ENCODE data around the gene IFNA5. TPM values are rescaled to one million over a fixed set of nuclear protein-coding genes. Genes with fewer than 3 reads are reported as not detected.

Gene IFNA5
- polyA plus RNA-seq, 4 donors = not detected

DNA sequence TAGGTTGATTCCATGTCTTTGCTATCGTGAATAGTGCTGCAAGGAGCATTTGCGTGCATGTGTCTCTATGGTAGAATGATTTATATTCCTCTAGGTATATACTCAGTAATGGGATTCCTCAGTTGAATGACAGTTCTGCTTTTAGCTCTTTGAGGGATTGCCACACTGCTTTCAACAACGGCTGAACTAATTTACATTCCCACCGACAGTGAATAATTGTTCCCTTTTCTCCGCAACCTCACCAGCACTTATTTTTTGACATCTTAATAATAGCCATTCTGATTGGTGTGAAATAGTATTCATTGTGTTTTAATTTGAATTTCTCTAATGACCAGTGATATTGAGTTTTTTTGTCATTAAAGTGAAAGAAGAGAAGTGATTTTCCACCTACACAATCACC lies 18.5 kb downstream of the IFNA5 start:
- Histone ChIP-seq H3K27me3 (ENCODE audit: control insufficient read depth in 3 of 3, insufficient read depth in 3 of 3, low read length in 3 of 3) (peaks cover 0 to 2% (median 0%) of the 10 kb centered on the region in 3 donors), H3K4me1 (ENCODE audit: control insufficient read depth in 3 of 3, insufficient read depth in 2 of 3, low read depth in 1 of 3, low read length in 2 of 3) (no peaks in the 10 kb centered on the region), H3K27ac (ENCODE audit: low read depth in 1 of 3, low read length in 2 of 3) (no peak overlapping the region), H3K9me3 (ENCODE audit: control insufficient read depth in 2 of 2, insufficient read depth in 1 of 2, low read depth in 1 of 2, low read length in 1 of 2) (no peaks in the 10 kb centered on the region), H3K4me3 (ENCODE audit: low read depth in 1 of 3, low read length in 3 of 3) (no peak overlapping the region), H3K36me3 (ENCODE audit: control insufficient read depth in 3 of 3, insufficient read depth in 2 of 3, low read depth in 1 of 3, low read length in 3 of 3) (no peaks in the 10 kb centered on the region)
- DNase-seq (no peak), FAIRE-seq (no peak)
- 76 to 93% (median 88%) methylated on average over 5 of the region's 5 CpGs for WGBS, 3 donors

DNA sequence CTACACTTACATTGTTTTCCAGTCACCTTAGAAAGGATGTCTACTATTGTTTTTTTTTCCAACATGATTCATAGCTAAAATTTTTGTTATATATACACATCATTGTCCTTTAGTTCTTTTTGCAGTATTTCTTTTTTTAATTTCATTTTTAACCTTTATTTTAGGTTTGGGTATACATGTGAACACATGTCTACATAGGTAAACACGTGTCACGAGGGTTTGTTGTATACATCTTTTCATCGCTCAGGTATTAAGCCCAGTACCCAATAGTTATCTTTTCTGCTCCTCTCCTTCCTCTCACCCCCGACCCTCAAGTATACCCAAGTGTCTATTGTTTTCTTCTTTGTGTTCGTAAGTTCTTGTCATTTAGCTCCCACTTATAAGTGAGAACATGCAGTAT lies 19.0 kb downstream of the IFNA5 start:
- no peak overlapping the region for H3K27ac ChIP-seq (ENCODE audit: low read depth in 1 of 3, low read length in 2 of 3)
- peaks cover 0 to 2% (median 0%) of the 10 kb centered on the region in 3 donors for H3K27me3 ChIP-seq (ENCODE audit: control insufficient read depth in 3 of 3, insufficient read depth in 3 of 3, low read length in 3 of 3)
- DNase-seq (no peak), FAIRE-seq (no peak)
- no peak overlapping the region for H3K4me3 ChIP-seq (ENCODE audit: low read depth in 1 of 3, low read length in 3 of 3)
- H3K36me3 ChIP-seq (ENCODE audit: control insufficient read depth in 3 of 3, insufficient read depth in 2 of 3, low read depth in 1 of 3, low read length in 3 of 3) = no peaks in the 10 kb centered on the region
- H3K9me3 ChIP-seq (ENCODE audit: control insufficient read depth in 2 of 2, insufficient read depth in 1 of 2, low read depth in 1 of 2, low read length in 1 of 2) = no peaks in the 10 kb centered on the region
- WGBS, 3 donors = 86 to 95% (median 89%) methylated on average over 5 of the region's 5 CpGs
- no peaks in the 10 kb centered on the region for H3K4me1 ChIP-seq (ENCODE audit: control insufficient read depth in 3 of 3, insufficient read depth in 2 of 3, low read depth in 1 of 3, low read length in 2 of 3)

DNA sequence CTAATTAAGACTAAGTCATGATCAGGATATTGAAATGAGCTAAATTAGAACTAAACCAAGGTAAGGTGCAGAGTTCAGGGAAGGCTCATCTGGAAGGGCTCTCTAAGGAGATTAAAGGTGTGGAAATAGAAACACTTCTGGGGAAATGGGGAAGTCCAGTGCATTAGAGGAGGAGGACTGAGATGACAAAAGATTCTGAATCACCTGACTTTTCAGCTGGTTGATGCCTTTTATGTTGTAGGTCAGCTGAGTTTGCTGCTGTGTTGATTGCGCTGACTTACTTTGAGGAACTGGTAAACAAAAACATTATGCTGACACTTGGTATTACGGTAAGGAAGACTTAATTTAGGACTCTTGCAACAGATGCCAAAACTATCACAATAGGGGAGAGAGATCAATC lies 23.8 kb downstream of the IFNA5 start:
- Histone ChIP-seq H3K4me1 (ENCODE audit: control insufficient read depth in 3 of 3, insufficient read depth in 2 of 3, low read depth in 1 of 3, low read length in 2 of 3) (no peaks in the 10 kb centered on the region), H3K27me3 (ENCODE audit: control insufficient read depth in 3 of 3, insufficient read depth in 3 of 3, low read length in 3 of 3) (no peaks in the 10 kb centered on the region), H3K4me3 (ENCODE audit: low read depth in 1 of 3, low read length in 3 of 3) (no peak overlapping the region), H3K27ac (ENCODE audit: low read depth in 1 of 3, low read length in 2 of 3) (no peak overlapping the region), H3K36me3 (ENCODE audit: control insufficient read depth in 3 of 3, insufficient read depth in 2 of 3, low read depth in 1 of 3, low read length in 3 of 3) (no peaks in the 10 kb centered on the region), H3K9me3 (ENCODE audit: control insufficient read depth in 2 of 2, insufficient read depth in 1 of 2, low read depth in 1 of 2, low read length in 1 of 2) (no peaks in the 10 kb centered on the region)
- 61 to 87% (median 81%) methylated on average over 2 of the region's 2 CpGs for WGBS, 3 donors
- FAIRE-seq = no peak
- DNase-seq = no peak

DNA sequence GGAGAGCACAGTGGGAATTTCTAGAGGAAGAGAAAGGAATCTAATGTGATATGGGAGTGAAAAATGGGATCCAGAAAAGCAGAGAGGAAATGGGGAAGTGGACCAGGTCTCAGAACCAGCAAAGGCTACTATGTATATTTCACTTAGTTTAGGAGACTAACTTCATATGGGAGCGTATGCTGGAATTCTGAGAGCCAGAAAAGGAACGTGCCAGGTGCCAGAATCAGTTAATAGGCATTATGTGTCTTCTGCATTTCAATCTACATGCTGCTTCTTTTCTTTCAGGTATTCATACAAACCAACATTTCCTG lies 36.8 kb downstream of the IFNA5 start:
- Histone ChIP-seq H3K4me1 (ENCODE audit: control insufficient read depth in 3 of 3, insufficient read depth in 2 of 3, low read depth in 1 of 3, low read length in 2 of 3) (no peaks in the 10 kb centered on the region), H3K4me3 (ENCODE audit: low read depth in 1 of 3, low read length in 3 of 3) (no peak overlapping the region), H3K9me3 (ENCODE audit: control insufficient read depth in 2 of 2, insufficient read depth in 1 of 2, low read depth in 1 of 2, low read length in 1 of 2) (no peaks in the 10 kb centered on the region), H3K27ac (ENCODE audit: low read depth in 1 of 3, low read length in 2 of 3) (no peak overlapping the region), H3K27me3 (ENCODE audit: control insufficient read depth in 3 of 3, insufficient read depth in 3 of 3, low read length in 3 of 3) (no peaks in the 10 kb centered on the region), H3K36me3 (ENCODE audit: control insufficient read depth in 3 of 3, insufficient read depth in 2 of 3, low read depth in 1 of 3, low read length in 3 of 3) (no peaks in the 10 kb centered on the region)
- FAIRE-seq (no peak), DNase-seq (no peak)
- WGBS, 3 donors = 52 to 60% (median 60%) methylated on average over 2 of the region's 2 CpGs

DNA sequence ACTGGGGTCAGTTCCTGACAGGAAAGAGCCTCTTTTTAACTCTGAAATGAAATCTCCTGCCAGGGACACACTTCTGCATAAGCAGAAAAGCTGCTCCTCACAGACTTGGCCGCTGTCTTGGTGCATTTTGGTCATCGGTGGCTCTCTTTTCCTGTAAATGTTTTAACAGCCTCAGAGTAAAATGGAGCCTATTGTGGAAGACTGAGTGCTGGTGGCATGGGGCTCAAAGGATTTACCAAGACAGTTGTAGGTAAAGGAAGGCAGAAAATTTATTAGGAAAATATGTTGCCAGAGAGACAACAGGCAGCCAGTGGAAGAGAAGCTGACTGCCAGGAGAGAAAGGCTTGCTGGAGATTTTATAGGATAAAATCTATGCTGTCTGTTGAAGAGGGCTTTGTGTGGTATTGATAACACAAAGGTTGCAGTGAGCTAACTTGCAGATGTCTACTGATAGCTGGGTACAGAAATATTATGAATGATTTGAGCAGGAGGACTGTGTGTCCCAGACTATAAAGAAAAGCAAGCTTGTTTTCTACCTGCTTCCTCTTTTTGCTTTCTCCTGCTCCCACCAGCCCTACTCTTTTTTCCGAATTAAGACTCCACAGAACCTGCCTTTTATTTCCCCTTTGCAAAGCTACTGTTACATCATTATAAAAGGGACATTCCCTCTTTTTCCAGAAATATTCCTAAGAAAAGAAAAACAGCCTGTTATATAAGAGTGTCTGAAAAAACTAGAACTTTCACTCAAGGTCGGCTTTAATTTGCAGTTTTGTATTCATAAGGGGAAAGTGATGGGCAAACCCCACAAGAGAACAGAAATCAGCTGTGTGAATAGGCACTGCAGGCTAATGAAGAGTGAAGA lies 37.4 kb downstream of the IFNA5 start:
- Histone ChIP-seq H3K4me1 (ENCODE audit: control insufficient read depth in 3 of 3, insufficient read depth in 2 of 3, low read depth in 1 of 3, low read length in 2 of 3) (no peaks in the 10 kb centered on the region), H3K36me3 (ENCODE audit: control insufficient read depth in 3 of 3, insufficient read depth in 2 of 3, low read depth in 1 of 3, low read length in 3 of 3) (no peaks in the 10 kb centered on the region), H3K27me3 (ENCODE audit: control insufficient read depth in 3 of 3, insufficient read depth in 3 of 3, low read length in 3 of 3) (peaks cover 0 to under 1% (median 0%) of the 10 kb centered on the region in 3 donors), H3K9me3 (ENCODE audit: control insufficient read depth in 2 of 2, insufficient read depth in 1 of 2, low read depth in 1 of 2, low read length in 1 of 2) (no peaks in the 10 kb centered on the region), H3K4me3 (ENCODE audit: low read depth in 1 of 3, low read length in 3 of 3) (no peak overlapping the region), H3K27ac (ENCODE audit: low read depth in 1 of 3, low read length in 2 of 3) (no peak overlapping the region)
- DNase-seq = no peak
- FAIRE-seq = no peak
- WGBS, 3 donors = 49 to 69% (median 53%) methylated on average over 4 of the region's 4 CpGs

DNA sequence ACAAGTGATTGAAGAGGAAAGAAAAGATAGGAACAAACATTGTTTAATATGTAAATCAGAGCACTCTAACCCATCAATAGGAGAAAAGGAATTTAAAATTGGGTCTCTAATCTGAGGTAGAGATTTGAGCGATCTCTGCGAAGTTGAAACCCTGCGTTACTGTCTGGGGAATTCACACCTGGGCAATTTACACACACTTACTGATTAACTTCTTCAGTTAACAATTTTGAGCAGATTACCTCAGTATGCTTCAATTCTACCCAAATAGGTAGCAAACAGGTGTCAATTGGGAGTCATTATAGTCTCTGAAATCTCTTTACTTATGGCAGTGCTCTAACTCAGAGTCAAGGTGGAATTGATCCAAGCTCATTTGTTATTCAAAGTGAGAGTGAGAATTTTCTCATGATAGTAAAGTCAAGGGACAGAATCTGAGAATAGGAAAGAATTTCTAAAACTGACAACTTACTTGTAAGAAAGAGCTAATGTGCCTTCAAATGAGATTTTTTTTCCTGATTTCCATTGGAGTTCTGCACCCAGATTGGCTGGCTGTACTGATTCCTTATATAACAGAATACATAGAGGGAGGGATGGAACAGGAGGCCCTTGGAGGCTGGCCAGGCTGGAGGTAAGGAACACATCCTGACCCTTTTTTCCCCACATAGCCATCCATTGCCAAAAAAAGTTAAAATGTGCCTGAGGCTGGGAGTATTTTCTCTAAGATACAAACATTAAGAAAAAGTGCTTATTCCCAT lies 38.2 kb downstream of the IFNA5 start:
- H3K9me3 ChIP-seq (ENCODE audit: control insufficient read depth in 2 of 2, insufficient read depth in 1 of 2, low read depth in 1 of 2, low read length in 1 of 2) = no peaks in the 10 kb centered on the region
- DNase-seq (no peak), FAIRE-seq (no peak)

DNA sequence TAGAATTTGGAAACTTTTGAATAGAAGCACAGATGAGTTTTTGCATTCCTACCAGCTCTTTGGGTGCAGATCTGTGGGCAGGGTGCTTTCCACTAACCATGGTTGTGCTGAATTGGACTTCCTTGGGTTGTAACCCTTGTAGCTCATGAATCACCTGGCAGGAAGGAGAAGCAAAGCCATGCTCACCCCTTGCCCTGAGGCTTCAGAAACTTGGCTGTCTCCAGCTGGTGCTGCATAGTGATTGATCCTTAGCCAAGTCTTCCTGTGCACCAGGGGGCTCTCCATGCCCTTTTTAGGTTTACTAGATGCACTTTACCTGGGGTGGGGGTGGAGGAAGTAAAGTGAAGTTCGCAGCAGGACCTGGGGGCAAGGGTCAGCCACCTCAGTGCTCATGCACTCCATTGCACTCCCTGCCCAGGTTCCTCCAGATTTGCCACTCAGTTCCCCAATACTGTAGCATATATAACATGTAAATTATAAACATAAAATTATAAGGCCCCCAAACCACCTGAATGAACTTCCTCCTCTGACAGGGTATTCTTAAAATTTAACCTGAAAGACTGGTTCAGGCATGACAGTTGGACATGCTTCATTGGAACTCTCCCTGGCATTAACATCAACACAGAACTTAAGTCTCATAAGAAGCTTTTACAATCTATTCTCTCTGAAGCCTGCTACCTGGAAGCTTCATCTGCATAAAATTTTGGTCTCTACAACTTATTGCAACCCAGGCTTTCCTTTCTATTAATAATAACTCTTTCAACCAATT lies 39.5 kb downstream of the IFNA5 start:
- DNase-seq (no peak), FAIRE-seq (no peak)
- Histone ChIP-seq H3K27me3 (ENCODE audit: control insufficient read depth in 3 of 3, insufficient read depth in 3 of 3, low read length in 3 of 3) (peaks cover 0 to 2% (median 0%) of the 10 kb centered on the region in 3 donors), H3K4me1 (ENCODE audit: control insufficient read depth in 3 of 3, insufficient read depth in 2 of 3, low read depth in 1 of 3, low read length in 2 of 3) (no peaks in the 10 kb centered on the region), H3K27ac (ENCODE audit: low read depth in 1 of 3, low read length in 2 of 3) (no peak overlapping the region), H3K36me3 (ENCODE audit: control insufficient read depth in 3 of 3, insufficient read depth in 2 of 3, low read depth in 1 of 3, low read length in 3 of 3) (no peaks in the 10 kb centered on the region), H3K4me3 (ENCODE audit: low read depth in 1 of 3, low read length in 3 of 3) (no peak overlapping the region), H3K9me3 (ENCODE audit: control insufficient read depth in 2 of 2, insufficient read depth in 1 of 2, low read depth in 1 of 2, low read length in 1 of 2) (no peaks in the 10 kb centered on the region)
- WGBS, 3 donors = 0 to 32% (median 20%) methylated on average over 1 of the region's 1 CpG

More for the DNA sequence above, 38.2 kb downstream of the IFNA5 start:
- no peaks in the 10 kb centered on the region for H3K36me3 ChIP-seq (ENCODE audit: control insufficient read depth in 3 of 3, insufficient read depth in 2 of 3, low read depth in 1 of 3, low read length in 3 of 3)
- peaks cover 0 to 2% (median 0%) of the 10 kb centered on the region in 3 donors for H3K27me3 ChIP-seq (ENCODE audit: control insufficient read depth in 3 of 3, insufficient read depth in 3 of 3, low read length in 3 of 3)
- no peak overlapping the region for H3K27ac ChIP-seq (ENCODE audit: low read depth in 1 of 3, low read length in 2 of 3)
- no peaks in the 10 kb centered on the region for H3K4me1 ChIP-seq (ENCODE audit: control insufficient read depth in 3 of 3, insufficient read depth in 2 of 3, low read depth in 1 of 3, low read length in 2 of 3)
- WGBS, 3 donors = 49 to 74% (median 70%) methylated on average over 3 of the region's 3 CpGs
- H3K4me3 ChIP-seq (ENCODE audit: low read depth in 1 of 3, low read length in 3 of 3) = no peak overlapping the region

DNA sequence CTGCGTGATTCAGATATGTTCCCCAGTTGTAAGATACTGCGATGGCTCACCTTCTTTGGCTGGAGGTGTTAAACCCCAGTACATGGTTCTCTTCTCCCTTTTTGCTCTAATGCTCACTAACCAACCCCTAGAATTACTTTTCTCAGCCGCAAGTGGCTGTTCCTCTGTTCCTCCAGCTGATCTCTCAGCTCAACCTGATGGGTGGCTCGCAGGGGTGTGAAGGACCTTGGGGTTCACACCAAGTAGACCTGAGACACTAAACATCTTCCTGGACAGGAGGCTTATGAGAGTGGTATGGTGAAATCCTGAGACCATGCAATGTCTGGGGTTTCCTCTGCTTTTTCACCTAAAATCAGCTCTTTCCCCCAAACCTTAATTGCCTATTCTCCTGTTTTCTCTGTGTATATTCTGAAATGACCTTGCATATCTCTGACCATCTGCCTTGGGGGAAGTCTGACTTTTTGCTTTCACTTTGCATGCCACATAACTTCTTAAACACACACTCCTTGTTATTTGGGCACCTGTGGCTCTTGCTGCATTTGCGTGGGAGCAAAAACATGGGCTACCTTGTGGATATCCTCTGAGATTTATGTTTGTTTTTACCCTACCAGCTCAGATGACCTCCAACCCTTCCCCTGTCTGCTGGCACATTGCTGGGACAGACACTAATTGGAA lies 49.4 kb downstream of the IFNA5 start:
- H3K27ac ChIP-seq (ENCODE audit: low read depth in 1 of 3, low read length in 2 of 3) = no peak overlapping the region
- H3K4me1 ChIP-seq (ENCODE audit: control insufficient read depth in 3 of 3, insufficient read depth in 2 of 3, low read depth in 1 of 3, low read length in 2 of 3) = no peaks in the 10 kb centered on the region
- WGBS, 3 donors = 75 to 81% (median 79%) methylated on average over 5 of the region's 5 CpGs
- FAIRE-seq (no peak), DNase-seq (no peak)
- H3K9me3 ChIP-seq (ENCODE audit: control insufficient read depth in 2 of 2, insufficient read depth in 1 of 2, low read depth in 1 of 2, low read length in 1 of 2) = no peaks in the 10 kb centered on the region
- H3K4me3 ChIP-seq (ENCODE audit: low read depth in 1 of 3, low read length in 3 of 3) = no peak overlapping the region
- peaks cover 0 to 5% (median 0%) of the 10 kb centered on the region in 3 donors for H3K27me3 ChIP-seq (ENCODE audit: control insufficient read depth in 3 of 3, insufficient read depth in 3 of 3, low read length in 3 of 3)
- no peaks in the 10 kb centered on the region for H3K36me3 ChIP-seq (ENCODE audit: control insufficient read depth in 3 of 3, insufficient read depth in 2 of 3, low read depth in 1 of 3, low read length in 3 of 3)

Data from small intestine (tissue), 7 donors.